OCI-LY7 (cell line): ENCODE data around the gene CHMP1A. TPM values are rescaled to one million over a fixed set of nuclear protein-coding genes. Genes with fewer than 3 reads are reported as not detected.
"Not testable (repeated sequence)": the region's sequence is repeated elsewhere in the genome, so short reads cannot be mapped to it uniquely, and the experiment has no call there.

Source experiments
- BruUV-seq: library from RNA; stranded (reverse); fragments of 400-500 nt; replicated peaks from 2 replicates; lab custom pipeline; 2021; lab: Mats Ljungman, UMichigan
- CTCF ChIA-PET: fragments of 300-600 bp; sonication (Branson Sonifier 250); formaldehyde crosslinking; loops from one replicate; lab custom pipeline; 2022; ENCODE audit warnings: antibody characterized with exemption; ENCODE audit not compliant: unreplicated experiment; lab: Charles Lee
- POLR2A ChIA-PET: fragments of 300-600 bp; sonication (Branson Sonifier 250); formaldehyde crosslinking; loops from one replicate; lab custom pipeline; 2022; ENCODE audit warnings: antibody characterized with exemption; lab: Charles Lee
- DNase-seq: peaks from one replicate; pipeline ENCODE4 v3.0.0-alpha.2; 2015; ENCODE audit warnings: low spot score
- H2AFZ ChIP-seq: fragments of 200-600 bp; sonication (generic), shearing (Covaris generic); 2 replicates; pipeline ENCODE4 v1.6.1; 2014; ENCODE audit warnings: mild to moderate bottlenecking, antibody characterized with exemption, low read length, moderate library complexity
- H3K27ac ChIP-seq: fragments of 200-600 bp; sonication (generic); 2 replicates; pipeline ENCODE4 v1.5.1; 2014; ENCODE audit warnings: mixed run types, low read depth, mild to moderate bottlenecking, moderate library complexity, low read length, inconsistent platforms; ENCODE audit not compliant: poor library complexity, severe bottlenecking
- H3K36me3 ChIP-seq: fragments of 200-600 bp; sonication (generic); 2 replicates; pipeline ENCODE4 v1.6.1; 2014; ENCODE audit warnings: mild to moderate bottlenecking, antibody characterized with exemption, low read length, moderate library complexity, mixed read lengths; ENCODE audit not compliant: insufficient read depth
- H3K4me1 ChIP-seq: fragments of 200-600 bp; sonication (generic); 2 replicates; pipeline ENCODE4 v1.5.1; 2014; ENCODE audit warnings: mild to moderate bottlenecking, low read length; ENCODE audit not compliant: insufficient read depth, poor library complexity, severe bottlenecking
- H3K4me2 ChIP-seq: fragments of 200-600 bp; sonication (generic); 2 replicates; pipeline ENCODE4 v1.6.1; 2014; ENCODE audit warnings: mild to moderate bottlenecking, low read length
- H3K4me3 ChIP-seq: fragments of 200-600 bp; sonication (generic); 2 replicates; pipeline ENCODE4 v1.5.1; 2014; ENCODE audit warnings: mild to moderate bottlenecking, low read depth, low read length; ENCODE audit not compliant: poor library complexity, severe bottlenecking
- H3K79me2 ChIP-seq: fragments of 200-600 bp; sonication (generic); 2 replicates; pipeline ENCODE4 v1.6.1; 2016; ENCODE audit warnings: low read depth, mild to moderate bottlenecking, low read length, moderate library complexity, mixed read lengths; ENCODE audit not compliant: insufficient read depth
- H3K9me2 ChIP-seq: fragments of 200-600 bp; sonication (generic); 2 replicates; pipeline ENCODE4 v1.6.1; 2016; ENCODE audit warnings: mild to moderate bottlenecking, low read length, mixed read lengths; ENCODE audit not compliant: insufficient read depth
- H3K9me3 ChIP-seq: fragments of 200-600 bp; sonication (generic); 2 replicates; pipeline ENCODE4 v1.6.1; 2014; ENCODE audit warnings: mild to moderate bottlenecking, mixed run types, low read length, mixed read lengths
- H4K20me1 ChIP-seq: fragments of 200-600 bp; sonication (generic); 2 replicates; pipeline ENCODE4 v1.6.1; 2014; ENCODE audit warnings: mild to moderate bottlenecking, antibody characterized with exemption, low read length, moderate library complexity, mixed read lengths; ENCODE audit not compliant: insufficient read depth
- CTCF ChIP-seq: fragments of 200-600 bp; sonication (generic); conservative IDR thresholded peaks from 2 replicates; pipeline ENCODE4 v1.5.1; 2014; ENCODE audit warnings: mild to moderate bottlenecking, antibody characterized with exemption, low read length, moderate library complexity, mixed read lengths
- EZH2phosphoT487 ChIP-seq: fragments of 200-600 bp; sonication (generic); IDR thresholded peaks from 2 replicates; pipeline ENCODE4 v1.6.1; 2018; ENCODE audit warnings: low read depth, borderline replicate concordance, mild to moderate bottlenecking, mixed run types, antibody characterized with exemption, low read length, moderate library complexity, mixed read lengths
- intact Hi-C: fragments of 100-400 bp; cut with micrococcal nuclease; formaldehyde crosslinking; loops from one replicate; pipeline ENCODE4 v1.10.0; 2022; ENCODE audit not compliant: unreplicated experiment
- total RNA-seq, 2 experiments: library from RNA; depleted of rRNA in 1 of 2; stranded (reverse); fragments of >200 nt in 1 of 2; shearing (Covaris generic) in 1 of 2; gene quantifications; 2 replicates each; pipeline ENCODE4 v1.2.3, GENCODE V29; 2014 to 2022

CHMP1A gene
- total RNA-seq, 2 experiments from 2014 or later: 53.1 to 76.2 TPM

- H2AFZ ChIP-seq: no peak overlapping the region
- H3K9me2 ChIP-seq: no peaks in the 10 kb centered on the region
- H3K27ac ChIP-seq: no peak overlapping the region
- CTCF ChIA-PET: no interaction called here
- H4K20me1 ChIP-seq: no peaks in the 10 kb centered on the region
- DNase-seq: no peak
- H3K9me3 ChIP-seq: no peaks in the 10 kb centered on the region
- intact Hi-C loops: no loop called here
- POLR2A ChIA-PET: no interaction called here
- TSS peak; percentile 75 for BruUV-seq
- no peak overlapping the region for H3K4me3 ChIP-seq
- H3K4me1 ChIP-seq: peaks cover 24% of the 10 kb centered on the region
- no peaks in the 10 kb centered on the region for H3K79me2 ChIP-seq
- H3K36me3 ChIP-seq: peaks cover 61% of the 10 kb centered on the region
- peak overlapping the region; percentile 18; the same call in 1 of the 2 replicates for H3K4me2 ChIP-seq
- TF ChIP-seq CTCF: no peak
- TF ChIP-seq EZH2phosphoT487: no peak
Observed at GRCh38 chr16:89695875-89696669, 38.6 kb upstream of the CHMP1A start.

- Histone ChIP-seq H3K36me3 (peaks cover 68% of the 10 kb centered on the region), H2AFZ (no peak overlapping the region), H3K27ac (no peak overlapping the region), H3K9me2 (no peaks in the 10 kb centered on the region), H3K4me2 (no peak overlapping the region), H3K4me1 (peaks cover 16% of the 10 kb centered on the region), H4K20me1 (no peaks in the 10 kb centered on the region), H3K9me3 (no peaks in the 10 kb centered on the region), H3K79me2 (no peaks in the 10 kb centered on the region), H3K4me3 (no peak overlapping the region)
- no peak for TF ChIP-seq EZH2phosphoT487
- no peak for TF ChIP-seq CTCF
- ChIA-PET POLR2A (no interaction called here), CTCF (no interaction called here)
- intact Hi-C loops: no loop called here
- no TSS peak for BruUV-seq
- no peak for DNase-seq
Observed at GRCh38 chr16:89695086-89695874, 37.8 kb upstream of the CHMP1A start.

DNA sequence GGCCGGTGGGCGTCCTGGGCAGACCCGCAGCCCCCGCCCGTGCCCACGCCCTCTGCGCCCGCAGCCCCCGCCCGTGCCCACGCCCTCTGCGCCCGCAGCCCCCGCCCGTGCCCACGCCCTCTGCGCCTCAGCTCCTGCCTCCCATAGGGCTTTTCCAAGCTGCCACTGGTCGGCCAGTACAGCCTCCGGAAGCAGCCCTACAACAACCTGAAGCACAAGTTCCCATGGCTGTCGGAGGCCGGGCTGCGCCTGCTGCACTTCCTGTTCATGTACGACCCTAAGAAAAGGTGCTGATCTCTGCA lies 37.2 kb upstream of the CHMP1A start:
- CTCF ChIA-PET, H3K9me3 ChIP-seq, H3K9me2 ChIP-seq, BruUV-seq, intact Hi-C loops, H3K27ac ChIP-seq, H2AFZ ChIP-seq, DNase-seq, H3K79me2 ChIP-seq, H3K4me3 ChIP-seq, POLR2A ChIA-PET, H4K20me1 ChIP-seq, H3K4me2 ChIP-seq: not testable (repeated sequence)
- Histone ChIP-seq H3K4me1 (peaks cover 11% of the 10 kb centered on the region), H3K36me3 (peaks cover 73% of the 10 kb centered on the region)
